ENCODE results near the gene ARHGEF2. TPM values are rescaled to one million over a fixed set of nuclear protein-coding genes. Genes with fewer than 3 reads are reported as not detected.

ARHGEF2 gene
- total RNA-seq, 4 donors from 2014 or later = 13.6 to 27.3 (median 26.4) TPM

- DNase-seq (peak in 1 of 2 donors; percentile 51), ATAC-seq (peak in 1 of 2 donors; percentile 32)
- Histone ChIP-seq H3K9me3 (no peaks in the 10 kb centered on the region), H3K4me3 (no peak overlapping the region), H3K4me1 (peaks cover 70 to 80% of the 10 kb centered on the region in 2 donors), H3K36me3 (peaks cover 0 to 21% of the 10 kb centered on the region in 2 donors), H3K27me3 (no peaks in the 10 kb centered on the region), H3K27ac (peak overlapping the region; percentile 82 to 95 (median 88))
- intact Hi-C loops (cut with DNase I; ENCODE audit: low total_unique reads) (no loop called here), in situ Hi-C loops (cut with MboI; ENCODE audit: low sequenced_read_pairs in 4 of 4) (no loop called here)
- TF ChIP-seq POLR2A (IDR thresholded peaks at IDR 0.05) (no peak), CTCF (IDR thresholded peaks at IDR 0.05 in 4 of 5, conservative IDR thresholded peaks at IDR 0.05 in 1 of 5) (no peak)
Observed at GRCh38 chr1:155969377-155969791, 9.0 kb downstream of the ARHGEF2 start.

- DNase-seq (peak in 1 of 2 donors; percentile 77), ATAC-seq (peak; percentile 23 to 66)
- Histone ChIP-seq H3K36me3 (peaks cover 0 to 24% of the 10 kb centered on the region in 2 donors), H3K4me3 (peak overlapping the region in 2 of 4 donors; percentile 11 to 24), H3K27me3 (no peaks in the 10 kb centered on the region), H3K9me3 (no peaks in the 10 kb centered on the region), H3K27ac (peak overlapping the region; percentile 82 to 95 (median 88)), H3K4me1 (peaks cover 63 to 73% of the 10 kb centered on the region in 2 donors)
- no peak for TF ChIP-seq CTCF (IDR thresholded peaks at IDR 0.05 in 4 of 5, conservative IDR thresholded peaks at IDR 0.05 in 1 of 5)
- TF ChIP-seq POLR2A (IDR thresholded peaks at IDR 0.05) = no peak
- intact Hi-C loops (cut with DNase I; ENCODE audit: low total_unique reads) = no loop called here
- in situ Hi-C loops (cut with MboI; ENCODE audit: low sequenced_read_pairs in 4 of 4) = no loop called here
Observed at GRCh38 chr1:155968670-155969069, 9.7 kb downstream of the ARHGEF2 start.

GRCh38 chr1:155968051-155968400, 10.3 kb downstream of the ARHGEF2 start:
- peak overlapping the region in 3 of 4 donors; percentile 11 to 32 (median 24) for H3K4me3 ChIP-seq
- H3K27ac ChIP-seq = peak overlapping the region; percentile 82 to 95 (median 88)
- H3K27me3 ChIP-seq = no peaks in the 10 kb centered on the region
- in situ Hi-C loops (cut with MboI; ENCODE audit: low sequenced_read_pairs in 4 of 4) (no loop called here), intact Hi-C loops (cut with DNase I; ENCODE audit: low total_unique reads) (no loop called here)
- peaks cover 0 to 26% of the 10 kb centered on the region in 2 donors for H3K36me3 ChIP-seq
- ATAC-seq (peak in 1 of 2 donors; percentile 3), DNase-seq (no peak)
- H3K9me3 ChIP-seq = no peaks in the 10 kb centered on the region
- peaks cover 57 to 67% of the 10 kb centered on the region in 2 donors for H3K4me1 ChIP-seq
- TF ChIP-seq CTCF (IDR thresholded peaks at IDR 0.05 in 4 of 5, conservative IDR thresholded peaks at IDR 0.05 in 1 of 5) (no peak), POLR2A (IDR thresholded peaks at IDR 0.05) (no peak)

- H3K27ac ChIP-seq = peak overlapping the region; percentile 82 to 95 (median 88)
- intact Hi-C loops (cut with DNase I; ENCODE audit: low total_unique reads) (loop anchor here (2.0 kb wide), 1 partner anchor 21 kb away; no protein-coding TSS in a partner anchor), in situ Hi-C loops (cut with MboI; ENCODE audit: low sequenced_read_pairs in 4 of 4) (no loop called here)
- peak in 1 of 2 donors; percentile 49 for DNase-seq
- TF ChIP-seq POLR2A (IDR thresholded peaks at IDR 0.05) = no peak
- no peak for TF ChIP-seq CTCF (IDR thresholded peaks at IDR 0.05 in 4 of 5, conservative IDR thresholded peaks at IDR 0.05 in 1 of 5)
- H3K36me3 ChIP-seq = peaks cover 0 to 31% of the 10 kb centered on the region in 2 donors
- peak; percentile 42 to 43 for ATAC-seq
- no peaks in the 10 kb centered on the region for H3K9me3 ChIP-seq
- no peaks in the 10 kb centered on the region for H3K27me3 ChIP-seq
- peaks cover 58 to 66% of the 10 kb centered on the region in 2 donors for H3K4me1 ChIP-seq
- peak overlapping the region in 3 of 4 donors; percentile 11 to 32 (median 24) for H3K4me3 ChIP-seq
Observed at GRCh38 chr1:155967341-155968050, 10.9 kb downstream of the ARHGEF2 start.
